ENCODE measurements around the gene MYCN.

The MYCN gene

GRCh38 chr2:15933184-15933845 is 7.0 kb upstream of the MYCN start:
- Histone ChIP-seq H3K27me3 (ENCODE audit: insufficient read depth, low read length) (no peaks in the 10 kb centered on the region), H3K9ac (ENCODE audit: low read depth, low read length) (no peak overlapping the region), H3K27ac (ENCODE audit: low read depth, low read length) (no peak overlapping the region), H3K36me3 (ENCODE audit: insufficient read depth, low read length) (no peaks in the 10 kb centered on the region), H3K4me1 (ENCODE audit: insufficient read depth, low read length) (peaks cover 26% of the 10 kb centered on the region), H3K4me3 (ENCODE audit: low read length) (no peak overlapping the region), H3K9me3 (ENCODE audit: insufficient read depth, low read depth, low read length) (0 out of 2 replicates have a peak, but pooled peaks cover 3% of the 10 kb centered on the region)
- 92% methylated on average over 11 of the region's 11 CpGs for WGBS

- Histone ChIP-seq H3K4me1 (ENCODE audit: insufficient read depth, low read length) (peaks cover 35% of the 10 kb centered on the region), H3K9me3 (ENCODE audit: insufficient read depth, low read depth, low read length) (0 out of 2 replicates have a peak, but pooled peaks cover 3% of the 10 kb centered on the region), H3K27ac (ENCODE audit: low read depth, low read length) (no peak overlapping the region), H3K4me3 (ENCODE audit: low read length) (no peak overlapping the region), H3K36me3 (ENCODE audit: insufficient read depth, low read length) (no peaks in the 10 kb centered on the region), H3K9ac (ENCODE audit: low read depth, low read length) (no peak overlapping the region), H3K27me3 (ENCODE audit: insufficient read depth, low read length) (no peaks in the 10 kb centered on the region)
- 95% methylated on average over 3 of the region's 4 CpGs for WGBS
Measured at GRCh38 chr2:15934291-15934945, 5.9 kb upstream of the MYCN start.

DNA sequence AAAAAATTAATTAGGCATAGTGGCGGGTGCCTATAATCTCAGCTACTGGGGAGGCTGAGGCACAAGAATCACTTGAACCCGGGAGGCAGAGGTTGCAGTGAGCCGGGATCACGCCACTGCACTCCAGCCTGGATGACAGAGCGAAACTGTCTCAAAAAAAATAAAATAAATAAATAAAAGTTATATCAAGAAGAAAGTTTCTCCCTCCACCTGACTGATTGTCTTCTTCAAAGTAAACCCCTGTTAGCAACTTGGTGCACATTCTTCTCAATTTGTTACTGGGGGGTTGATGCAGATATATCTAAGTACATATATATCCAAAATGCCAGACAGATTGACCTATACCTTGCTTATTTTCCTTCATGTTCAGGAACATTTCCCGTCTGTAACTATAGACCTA is 5.2 kb upstream of the MYCN start:
- H3K27ac ChIP-seq (ENCODE audit: low read depth, low read length), result no peak overlapping the region

DNA sequence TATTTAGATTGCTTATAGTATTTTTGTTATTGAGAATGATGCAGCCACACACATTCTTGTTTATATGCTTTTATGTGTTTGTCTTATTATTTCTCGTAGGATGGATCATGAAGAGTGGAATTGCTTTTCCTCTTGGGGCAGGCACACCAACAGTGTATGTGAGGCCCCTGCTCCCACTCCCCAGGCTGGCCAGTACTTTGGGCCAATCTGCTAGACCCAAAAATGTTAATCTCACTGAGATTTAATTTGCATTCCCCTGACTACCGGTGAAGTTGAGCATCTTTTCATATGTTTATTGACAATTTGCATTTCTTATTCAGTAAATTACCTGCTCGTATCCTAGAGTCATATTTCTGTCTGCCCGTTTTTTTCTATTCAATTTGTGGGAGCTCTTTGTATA is 4.7 kb upstream of the MYCN start:
- 42% methylated on average over 3 of the region's 4 CpGs for WGBS
- Histone ChIP-seq H3K27ac (ENCODE audit: low read depth, low read length) (no peak overlapping the region), H3K27me3 (ENCODE audit: insufficient read depth, low read length) (no peaks in the 10 kb centered on the region), H3K9ac (ENCODE audit: low read depth, low read length) (no peak overlapping the region), H3K4me3 (ENCODE audit: low read length) (no peak overlapping the region), H3K4me1 (ENCODE audit: insufficient read depth, low read length) (peaks cover 36% of the 10 kb centered on the region), H3K36me3 (ENCODE audit: insufficient read depth, low read length) (no peaks in the 10 kb centered on the region), H3K9me3 (ENCODE audit: insufficient read depth, low read depth, low read length) (0 out of 2 replicates have a peak, but pooled peaks cover 3% of the 10 kb centered on the region)

More for the DNA sequence above, 5.2 kb upstream of the MYCN start:
- no peaks in the 10 kb centered on the region for H3K36me3 ChIP-seq (ENCODE audit: insufficient read depth, low read length)
- H3K4me1 ChIP-seq (ENCODE audit: insufficient read depth, low read length), result peaks cover 36% of the 10 kb centered on the region
- no peak overlapping the region for H3K4me3 ChIP-seq (ENCODE audit: low read length)
- no peak overlapping the region for H3K9ac ChIP-seq (ENCODE audit: low read depth, low read length)
- H3K9me3 ChIP-seq (ENCODE audit: insufficient read depth, low read depth, low read length), result 0 out of 2 replicates have a peak, but pooled peaks cover 3% of the 10 kb centered on the region
- no peaks in the 10 kb centered on the region for H3K27me3 ChIP-seq (ENCODE audit: insufficient read depth, low read length)
- 91% methylated on average over 4 of the region's 6 CpGs for WGBS

DNA sequence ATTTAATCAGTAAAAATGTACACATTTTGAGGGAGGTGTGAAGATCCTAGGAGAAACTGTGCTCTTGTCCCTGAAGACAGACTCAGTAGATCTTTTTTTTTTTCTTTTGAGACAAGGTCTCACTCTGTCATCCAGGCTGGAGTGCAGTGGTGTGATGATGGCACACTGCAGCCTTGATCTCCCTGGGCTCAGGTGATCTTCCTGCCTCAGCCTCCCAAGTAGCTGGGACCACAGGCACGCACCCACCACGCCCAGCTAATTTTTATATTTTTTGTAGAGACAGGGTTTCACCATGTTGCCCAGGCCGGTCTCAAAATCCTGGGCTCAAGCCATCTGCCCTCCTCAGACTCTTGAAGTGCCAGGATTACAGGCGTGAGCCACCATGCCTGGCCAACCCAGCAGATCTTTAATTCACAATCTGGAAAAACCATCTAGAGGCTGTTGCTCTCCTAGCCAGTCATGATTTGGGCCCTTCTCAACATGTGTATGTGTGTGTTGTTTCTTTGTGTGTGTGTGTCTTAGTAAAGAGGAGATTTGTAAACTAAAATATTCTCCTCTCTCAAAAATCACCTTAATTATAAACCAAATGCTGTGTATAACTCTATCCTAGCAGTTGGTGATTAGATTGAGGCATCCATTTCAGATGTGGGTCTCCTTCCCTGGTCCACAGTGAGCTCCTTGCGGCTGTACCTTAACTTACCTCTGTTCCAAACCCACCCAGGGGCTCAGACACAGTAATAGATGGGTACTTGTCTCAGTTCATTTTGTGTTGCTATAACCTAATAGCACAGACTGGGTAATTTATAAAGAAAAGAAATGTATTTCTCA is 3.9 kb upstream of the MYCN start:
- peaks cover 36% of the 10 kb centered on the region for H3K4me1 ChIP-seq (ENCODE audit: insufficient read depth, low read length)
- no peaks in the 10 kb centered on the region for H3K36me3 ChIP-seq (ENCODE audit: insufficient read depth, low read length)
- no peak overlapping the region for H3K9ac ChIP-seq (ENCODE audit: low read depth, low read length)
- no peak overlapping the region for H3K27ac ChIP-seq (ENCODE audit: low read depth, low read length)
- no peaks in the 10 kb centered on the region for H3K9me3 ChIP-seq (ENCODE audit: insufficient read depth, low read depth, low read length)
- 96% methylated on average over 5 of the region's 5 CpGs for WGBS
- no peak overlapping the region for H3K4me3 ChIP-seq (ENCODE audit: low read length)
- no peaks in the 10 kb centered on the region for H3K27me3 ChIP-seq (ENCODE audit: insufficient read depth, low read length)

DNA sequence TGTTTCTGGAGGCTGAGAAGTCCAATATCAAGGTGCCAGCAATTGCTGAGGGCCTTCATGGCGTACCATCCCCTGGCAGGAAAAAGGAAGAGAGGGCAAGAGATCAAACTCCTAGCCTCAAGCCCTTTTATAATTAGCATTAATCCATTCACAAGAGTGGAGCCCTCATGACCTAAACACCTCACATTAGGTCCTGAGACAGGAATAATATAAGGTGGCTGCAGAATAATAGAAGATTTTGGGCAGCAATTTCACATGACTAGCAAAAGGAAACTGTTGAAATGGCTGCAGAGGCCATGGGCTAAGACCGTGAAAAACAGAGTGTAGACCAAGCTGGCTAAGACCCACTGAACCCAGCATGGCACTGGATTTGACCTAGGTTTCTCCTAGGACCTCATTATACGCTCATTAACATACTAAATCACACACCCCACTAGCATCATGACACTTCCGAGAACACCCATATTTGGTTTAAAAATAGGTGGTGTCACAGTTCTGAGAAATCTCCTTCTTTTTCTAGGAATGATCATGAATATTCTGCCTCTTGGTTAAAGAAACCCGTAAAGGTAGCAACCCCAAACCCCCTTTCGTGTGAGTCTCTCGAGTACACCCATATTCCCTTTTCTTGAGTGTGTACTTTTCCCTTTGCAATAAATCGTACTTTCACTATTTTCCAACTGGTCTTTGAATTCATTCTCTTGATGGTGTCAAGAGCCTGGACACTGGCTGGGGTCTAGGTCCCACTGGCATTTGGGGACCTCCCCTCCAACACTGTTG is 3.1 kb upstream of the MYCN start:
- Histone ChIP-seq H3K27ac (ENCODE audit: low read depth, low read length) (no peak overlapping the region), H3K9ac (ENCODE audit: low read depth, low read length) (no peak overlapping the region), H3K9me3 (ENCODE audit: insufficient read depth, low read depth, low read length) (no peaks in the 10 kb centered on the region), H3K36me3 (ENCODE audit: insufficient read depth, low read length) (no peaks in the 10 kb centered on the region), H3K27me3 (ENCODE audit: insufficient read depth, low read length) (no peaks in the 10 kb centered on the region), H3K4me3 (ENCODE audit: low read length) (no peak overlapping the region), H3K4me1 (ENCODE audit: insufficient read depth, low read length) (peaks cover 36% of the 10 kb centered on the region)
- 88% methylated on average over 8 of the region's 8 CpGs for WGBS

GRCh38 chr2:15937882-15938802 is 2.2 kb upstream of the MYCN start:
- Histone ChIP-seq H3K27me3 (ENCODE audit: insufficient read depth, low read length) (no peaks in the 10 kb centered on the region), H3K4me1 (ENCODE audit: insufficient read depth, low read length) (peaks cover 36% of the 10 kb centered on the region), H3K27ac (ENCODE audit: low read depth, low read length) (peak overlapping the region; percentile 94; the same call in 1 of the 2 replicates), H3K36me3 (ENCODE audit: insufficient read depth, low read length) (peaks cover 5% of the 10 kb centered on the region), H3K9ac (ENCODE audit: low read depth, low read length) (no peak overlapping the region), H3K9me3 (ENCODE audit: insufficient read depth, low read depth, low read length) (no peaks in the 10 kb centered on the region), H3K4me3 (ENCODE audit: low read length) (no peak overlapping the region)
- 43% methylated on average over 7 of the region's 7 CpGs for WGBS

GRCh38 chr2:15938803-15939555 is 1.4 kb upstream of the MYCN start:
- 11% methylated on average over 4 of the region's 8 CpGs for WGBS
- Histone ChIP-seq H3K27ac (ENCODE audit: low read depth, low read length) (peak overlapping the region; percentile 94), H3K9me3 (ENCODE audit: insufficient read depth, low read depth, low read length) (no peaks in the 10 kb centered on the region), H3K4me3 (ENCODE audit: low read length) (peak overlapping the region; percentile 95), H3K9ac (ENCODE audit: low read depth, low read length) (peak overlapping the region; percentile 97; the same call in 1 of the 2 replicates), H3K27me3 (ENCODE audit: insufficient read depth, low read length) (no peaks in the 10 kb centered on the region), H3K4me1 (ENCODE audit: insufficient read depth, low read length) (peaks cover 36% of the 10 kb centered on the region), H3K36me3 (ENCODE audit: insufficient read depth, low read length) (peaks cover 12% of the 10 kb centered on the region)

DNA sequence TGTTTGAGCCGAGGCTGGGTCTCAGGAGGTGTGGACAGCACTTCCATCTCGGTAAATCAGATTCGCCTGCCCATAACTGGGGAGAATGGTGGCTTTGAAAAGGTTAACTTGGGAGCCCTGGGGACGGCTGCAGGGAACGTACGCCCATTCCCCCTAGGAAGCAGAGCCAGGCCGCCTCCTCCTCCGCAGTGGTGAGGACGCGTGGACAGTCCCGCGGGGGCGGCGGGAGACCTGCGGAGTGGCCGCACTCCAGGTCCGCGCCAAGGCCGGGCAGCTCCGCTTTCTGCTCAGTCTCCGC is 845 bp upstream of the MYCN start:
- WGBS, result 1% methylated on average over 21 of the region's 21 CpGs
- peaks cover 36% of the 10 kb centered on the region for H3K4me1 ChIP-seq (ENCODE audit: insufficient read depth, low read length)
- peaks cover 17% of the 10 kb centered on the region for H3K36me3 ChIP-seq (ENCODE audit: insufficient read depth, low read length)
- H3K27ac ChIP-seq (ENCODE audit: low read depth, low read length), result peak overlapping the region; percentile 94
- no peaks in the 10 kb centered on the region for H3K27me3 ChIP-seq (ENCODE audit: insufficient read depth, low read length)
- H3K9me3 ChIP-seq (ENCODE audit: insufficient read depth, low read depth, low read length), result no peaks in the 10 kb centered on the region
- H3K4me3 ChIP-seq (ENCODE audit: low read length), result peak overlapping the region; percentile 95
- H3K9ac ChIP-seq (ENCODE audit: low read depth, low read length), result peak overlapping the region; percentile 97
